ENCODE data around the gene RGS16. TPM values are rescaled to one million over a fixed set of nuclear protein-coding genes. Genes with fewer than 3 reads are reported as not detected.

RGS16 gene
- total RNA-seq, 1 donor: 4.3 TPM

DNA sequence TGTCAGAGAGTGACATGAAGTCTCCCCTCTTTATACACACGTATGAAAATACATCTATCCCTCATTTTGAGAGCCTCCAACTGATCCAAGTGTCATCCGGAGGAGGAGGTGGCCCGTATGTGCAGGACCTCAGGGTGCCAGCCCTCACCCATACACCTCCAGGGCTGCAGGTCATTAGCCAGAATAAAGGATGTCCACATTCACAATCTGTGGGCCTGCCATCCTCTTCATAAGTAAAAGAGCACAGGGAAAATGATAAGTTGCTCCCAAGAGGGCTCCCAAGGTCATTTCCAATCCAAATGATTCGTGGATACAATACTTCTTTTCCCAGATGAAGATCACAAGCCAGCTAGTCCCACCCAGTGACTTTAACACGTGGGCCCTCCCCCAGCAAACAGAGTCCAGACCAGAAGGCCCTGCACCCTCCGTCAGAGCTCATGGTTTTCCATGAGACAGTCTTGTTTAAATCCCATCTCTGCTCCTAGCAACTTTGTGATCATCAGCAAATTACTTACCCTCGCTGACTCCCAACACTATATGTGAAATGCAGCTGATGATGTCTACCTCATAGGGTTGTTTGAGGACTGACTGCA lies 43.7 kb downstream of the RGS16 start:
- Histone ChIP-seq H3K4me3 (ENCODE audit: low read length) (no peak overlapping the region), H3K9me3 (ENCODE audit: low read depth, low read length) (no peaks in the 10 kb centered on the region), H3K4me1 (ENCODE audit: insufficient read depth, low read length) (no peaks in the 10 kb centered on the region), H3K27me3 (ENCODE audit: insufficient read depth, low read length) (no peaks in the 10 kb centered on the region)

DNA sequence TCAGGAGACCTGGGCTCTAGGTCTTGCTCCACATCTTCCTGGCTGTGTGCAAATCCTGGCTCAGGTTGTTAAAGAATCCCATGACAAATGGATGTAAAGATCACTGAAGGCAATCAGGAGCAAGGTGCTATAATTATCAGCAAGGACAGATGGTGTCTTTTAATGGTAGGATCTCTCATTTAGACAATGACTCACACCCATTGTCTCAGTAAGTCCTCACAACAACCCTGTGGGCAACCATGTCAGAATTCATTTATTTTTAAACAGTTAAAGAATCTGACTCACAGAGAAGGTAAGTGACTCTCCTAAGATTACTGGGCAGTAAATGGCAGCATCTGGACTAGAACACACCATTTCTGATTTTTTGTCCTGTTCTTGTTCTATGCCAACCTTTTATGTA lies 47.9 kb downstream of the RGS16 start:
- no peak overlapping the region for H3K4me3 ChIP-seq (ENCODE audit: low read length)
- no peaks in the 10 kb centered on the region for H3K9me3 ChIP-seq (ENCODE audit: low read depth, low read length)
- H3K27me3 ChIP-seq (ENCODE audit: insufficient read depth, low read length): no peaks in the 10 kb centered on the region
- H3K4me1 ChIP-seq (ENCODE audit: insufficient read depth, low read length): no peaks in the 10 kb centered on the region

DNA sequence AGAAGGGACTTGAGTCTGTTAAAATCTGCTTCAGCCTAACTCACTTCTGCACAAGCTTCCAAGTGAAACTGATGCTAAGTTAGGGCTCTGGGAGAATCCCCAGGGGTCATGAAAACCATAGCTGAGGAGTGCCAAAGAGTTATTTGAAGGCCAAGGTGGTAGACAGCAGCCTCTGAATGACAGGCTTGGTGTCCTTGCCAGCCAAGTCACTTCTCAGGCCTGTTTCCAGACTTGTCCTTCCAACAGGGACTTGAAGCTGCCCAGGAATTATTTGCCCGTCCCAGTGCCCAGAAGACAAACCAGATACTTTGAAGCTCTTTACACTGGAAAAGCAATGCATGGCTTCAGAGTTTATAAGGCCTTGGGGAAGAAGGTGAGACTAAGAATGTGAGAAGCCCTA lies 48.7 kb downstream of the RGS16 start:
- Histone ChIP-seq H3K4me3 (ENCODE audit: low read length) (no peak overlapping the region), H3K9me3 (ENCODE audit: low read depth, low read length) (no peaks in the 10 kb centered on the region)

DNA sequence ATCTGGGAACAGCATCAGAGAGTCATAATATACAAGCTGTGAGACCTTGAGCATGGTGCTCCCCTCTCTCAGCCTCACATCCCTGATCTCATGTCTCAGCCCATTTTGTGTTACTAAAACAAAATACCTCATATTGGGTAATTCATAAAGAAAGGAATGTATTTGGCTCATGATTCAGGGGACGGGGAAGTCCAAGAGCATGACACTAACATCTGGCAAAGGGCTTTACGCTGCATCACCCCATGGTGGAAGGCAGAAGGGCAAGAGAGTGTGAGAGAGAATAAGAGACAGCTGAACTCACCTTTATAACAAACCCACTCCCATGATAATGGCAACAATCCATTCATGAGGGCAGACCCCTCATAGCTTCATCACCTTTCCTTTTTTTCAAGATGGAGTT lies 51.7 kb downstream of the RGS16 start:
- Histone ChIP-seq H3K4me1 (ENCODE audit: insufficient read depth, low read length) (no peaks in the 10 kb centered on the region), H3K4me3 (ENCODE audit: low read length) (no peak overlapping the region), H3K27me3 (ENCODE audit: insufficient read depth, low read length) (no peaks in the 10 kb centered on the region), H3K9me3 (ENCODE audit: low read depth, low read length) (no peaks in the 10 kb centered on the region)

More for the DNA sequence above, 48.7 kb downstream of the RGS16 start:
- no peaks in the 10 kb centered on the region for H3K27me3 ChIP-seq (ENCODE audit: insufficient read depth, low read length)
- H3K4me1 ChIP-seq (ENCODE audit: insufficient read depth, low read length): no peaks in the 10 kb centered on the region

DNA sequence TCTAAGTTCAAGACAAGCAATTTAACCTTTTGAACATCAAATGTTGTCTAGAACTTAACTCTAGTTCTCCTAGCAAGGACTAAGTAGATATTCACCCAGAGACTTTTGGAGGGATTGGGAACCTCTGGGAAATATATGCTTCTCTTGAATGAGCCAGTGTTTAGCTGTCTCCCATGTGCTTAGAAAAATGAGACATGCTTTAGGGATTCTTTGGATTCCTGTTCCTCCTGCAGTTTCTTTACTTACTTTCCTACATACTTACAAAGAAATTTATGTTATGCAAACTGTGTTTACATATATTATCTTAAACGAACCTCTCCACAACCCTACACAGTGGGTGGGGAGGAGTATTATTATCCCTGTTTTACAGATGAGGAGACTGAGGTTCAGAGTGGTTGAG lies 54.4 kb downstream of the RGS16 start:
- Histone ChIP-seq H3K4me3 (ENCODE audit: low read length) (no peak overlapping the region), H3K27me3 (ENCODE audit: insufficient read depth, low read length) (no peaks in the 10 kb centered on the region), H3K4me1 (ENCODE audit: insufficient read depth, low read length) (no peaks in the 10 kb centered on the region), H3K9me3 (ENCODE audit: low read depth, low read length) (no peaks in the 10 kb centered on the region)

DNA sequence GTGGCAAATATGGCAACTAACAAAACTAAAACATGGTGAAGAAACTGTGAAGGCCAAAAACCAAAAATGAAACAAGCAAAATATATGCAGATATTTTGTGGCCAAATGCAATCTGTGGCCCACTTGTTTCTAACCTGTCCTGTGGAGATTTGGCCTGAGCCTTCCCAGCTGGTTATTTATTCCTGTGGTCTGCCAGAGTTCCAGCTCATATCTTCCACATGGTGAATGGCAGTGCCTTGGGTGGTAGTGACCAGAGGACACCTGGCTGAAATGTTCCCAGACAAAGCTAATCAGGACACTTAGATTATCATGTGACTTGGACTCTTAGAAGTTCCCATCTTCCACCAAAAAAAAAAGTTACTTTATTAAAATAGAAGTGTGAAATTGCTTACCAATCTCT lies 54.8 kb downstream of the RGS16 start:
- H3K9me3 ChIP-seq (ENCODE audit: low read depth, low read length): no peaks in the 10 kb centered on the region
- no peaks in the 10 kb centered on the region for H3K4me1 ChIP-seq (ENCODE audit: insufficient read depth, low read length)
- H3K4me3 ChIP-seq (ENCODE audit: low read length): no peak overlapping the region
- no peaks in the 10 kb centered on the region for H3K27me3 ChIP-seq (ENCODE audit: insufficient read depth, low read length)

Other genes with a start within 250 kb of the RGS16 start
- gene GLUL, start 212.6 kb downstream of the RGS16 start, total RNA-seq: 417 TPM
- not detected for gene TEDDM1, start 203.7 kb downstream of the RGS16 start, total RNA-seq
- not detected for gene RGSL1, start 154.2 kb downstream of the RGS16 start, total RNA-seq
- gene RNASEL, start 15.1 kb downstream of the RGS16 start, total RNA-seq: 2.9 TPM
- gene RGS8, start 80.2 kb upstream of the RGS16 start, total RNA-seq: not detected
- gene NPL, start 185.4 kb upstream of the RGS16 start, total RNA-seq: 13.9 TPM
- 377 TPM for gene DHX9, start 235.0 kb upstream of the RGS16 start, total RNA-seq